OCI-LY3 (cell line): ENCODE data around the gene TCTN3.

Experiments used
- H2AFZ ChIP-seq: fragments of 200-600, 300-600 bp; shearing (Covaris generic); 2 replicates; pipeline ENCODE4 v1.6.0; 2014; ENCODE audit warnings: antibody characterized with exemption, low read depth, low read length
- H3K27ac ChIP-seq: fragments of 200-600, 300-600 bp; sonication (generic); 2 replicates; pipeline ENCODE4 v1.5.1; 2014; ENCODE audit warnings: mild to moderate bottlenecking, low read length, moderate library complexity, mixed read lengths
- H3K27me3 ChIP-seq: fragments of 200-600, 300-600 bp; sonication (generic); 2 replicates; pipeline ENCODE4 v1.6.1; 2014; ENCODE audit warnings: low read depth, low read length, mixed read lengths
- H3K36me3 ChIP-seq: fragments of 200-600, 300-600 bp; sonication (generic); replicated peaks from 2 replicates; pipeline ENCODE3; 2014; ENCODE audit warnings: low read depth, low read length, mixed read lengths
- H3K4me1 ChIP-seq: fragments of 300-600, 200-600 bp; sonication (generic); 2 replicates; pipeline ENCODE4 v1.6.1; 2014; ENCODE audit warnings: low read length, mixed read lengths
- H3K4me2 ChIP-seq: fragments of 200-600, 300-600 bp; sonication (generic); 2 replicates; pipeline ENCODE4 v1.6.1; 2014; ENCODE audit warnings: low read length, mixed read lengths
- H3K4me3 ChIP-seq: fragments of 300-600, 200-600 bp; sonication (generic); 2 replicates; pipeline ENCODE4 v1.5.1; 2014; ENCODE audit warnings: antibody characterized with exemption, mild to moderate bottlenecking, low read length, moderate library complexity
- H3K79me2 ChIP-seq: fragments of 300-600, 200-600 bp; shearing (Covaris generic); 2 replicates; pipeline ENCODE4 v1.6.1; 2014; ENCODE audit warnings: mild to moderate bottlenecking, low read length, mixed read lengths
- H3K9ac ChIP-seq: fragments of 300-600, 200-600 bp; shearing (Covaris generic); 2 replicates; pipeline ENCODE4 v1.6.0; 2014; ENCODE audit warnings: mild to moderate bottlenecking, low read length, moderate library complexity
- H3K9me3 ChIP-seq: fragments of 200-600, 300-600 bp; shearing (Covaris generic); 2 replicates; pipeline ENCODE4 v1.6.1; 2014; ENCODE audit warnings: low read length, mixed read lengths; ENCODE audit not compliant: insufficient read depth
- H4K20me1 ChIP-seq: fragments of 200-600, 300-600 bp; sonication (generic); 2 replicates; pipeline ENCODE4 v1.6.1; 2016; ENCODE audit warnings: low read length, mixed read lengths; ENCODE audit not compliant: insufficient read depth
- CTCF ChIP-seq: fragments of 200-600, 300-600 bp; sonication (generic); IDR thresholded peaks from 2 replicates; pipeline ENCODE4 v1.5.1; 2014; ENCODE audit warnings: antibody characterized with exemption, low read length, low read depth

Gene TCTN3

GRCh38 chr10:95616446-95616845 is 77.3 kb downstream of the TCTN3 start:
- no peak overlapping the region for H2AFZ ChIP-seq

More at GRCh38 chr10:95616446-95616845, 77.3 kb downstream of the TCTN3 start:
- peaks cover 42% of the 10 kb centered on the region for H3K36me3 ChIP-seq
- no peaks in the 10 kb centered on the region for H3K27me3 ChIP-seq
- no peak overlapping the region for H3K9ac ChIP-seq
- no peak overlapping the region for H3K4me2 ChIP-seq
- H3K4me3 ChIP-seq = no peak overlapping the region
- H3K9me3 ChIP-seq = no peaks in the 10 kb centered on the region
- no peaks in the 10 kb centered on the region for H4K20me1 ChIP-seq
- H3K27ac ChIP-seq = no peak overlapping the region
- H3K4me1 ChIP-seq = no peaks in the 10 kb centered on the region
- H3K79me2 ChIP-seq = no peaks in the 10 kb centered on the region
- no peak for TF ChIP-seq CTCF
